ENCODE data around the gene PASK. TPM values are rescaled to one million over a fixed set of nuclear protein-coding genes. Genes with fewer than 3 reads are reported as not detected.
"Not testable (repeated sequence)": the region's sequence is repeated elsewhere in the genome, so short reads cannot be mapped to it uniquely, and the experiment has no call there.

PASK gene
- total and polyA plus RNA-seq, 3 donors from 2014 or later, result 48.6 to 57.6 (median 54.0) TPM

GRCh38 chr2:241109210-241110088, 39.8 kb downstream of the PASK start:
- Histone ChIP-seq H3K9me3 (no peaks in the 10 kb centered on the region), H3K27ac (no peak overlapping the region)
- intact Hi-C loops (cut with DNase I; ENCODE audit: low total_unique reads), result no loop called here

DNA sequence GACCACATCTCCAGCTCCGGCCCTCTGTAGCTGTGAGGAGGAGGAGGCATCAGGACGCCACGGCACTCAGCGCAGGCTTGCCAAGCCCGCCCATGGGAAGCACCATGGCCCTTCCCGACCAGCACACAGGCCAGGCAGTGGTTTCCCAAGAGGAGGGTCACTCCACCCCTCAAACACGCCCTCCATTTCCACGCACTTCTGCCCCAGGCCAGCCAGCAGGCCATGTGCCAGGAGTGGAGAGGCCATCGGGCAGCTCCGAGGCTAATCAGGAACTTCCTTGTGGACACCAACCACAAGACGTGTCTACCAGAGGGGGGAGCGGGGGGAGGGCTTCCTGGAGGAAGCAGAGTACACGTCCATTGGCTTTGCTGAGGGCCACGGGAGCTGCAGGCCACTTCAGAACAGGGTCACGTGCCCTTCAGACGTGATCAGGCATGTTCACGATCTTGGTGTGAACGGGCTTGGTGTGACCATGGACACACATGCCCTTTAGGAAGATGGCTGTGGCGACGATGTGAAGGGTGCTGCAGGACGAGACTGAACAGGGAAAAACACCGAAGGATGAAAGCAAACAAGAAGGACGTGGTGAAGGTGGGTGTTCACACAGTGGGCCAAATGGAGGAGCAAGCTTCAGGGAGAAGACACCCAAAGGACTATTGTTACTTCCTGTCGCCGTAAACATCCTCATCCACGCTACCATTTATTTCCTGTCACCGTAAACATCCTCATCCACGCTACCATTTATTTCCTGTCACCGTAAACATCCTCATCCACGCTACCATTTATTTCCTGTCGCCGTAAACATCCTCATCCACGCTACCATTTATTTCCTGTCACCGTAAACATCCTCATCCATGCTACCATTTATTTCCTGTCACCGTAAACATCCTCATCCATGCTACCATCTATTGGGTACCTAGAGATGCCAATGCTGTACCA, 40.7 kb downstream of the PASK start:
- 85 to 90% methylated on average over 34 to 35 of the region's 35 CpGs for WGBS, 2 donors
- Histone ChIP-seq H3K4me3 (no peak overlapping the region), H3K27ac (no peak overlapping the region), H3K36me3 (ENCODE audit: low read depth, missing control alignments) (no peaks in the 10 kb centered on the region), H3K9me3 (no peaks in the 10 kb centered on the region), H3K4me1 (peaks cover under 1% of the 10 kb centered on the region), H3K27me3 (no peaks in the 10 kb centered on the region)
- peak; percentile 11 for DNase-seq
- intact Hi-C loops (cut with DNase I; ENCODE audit: low total_unique reads), result no loop called here
- TF ChIP-seq, protein P1, sequence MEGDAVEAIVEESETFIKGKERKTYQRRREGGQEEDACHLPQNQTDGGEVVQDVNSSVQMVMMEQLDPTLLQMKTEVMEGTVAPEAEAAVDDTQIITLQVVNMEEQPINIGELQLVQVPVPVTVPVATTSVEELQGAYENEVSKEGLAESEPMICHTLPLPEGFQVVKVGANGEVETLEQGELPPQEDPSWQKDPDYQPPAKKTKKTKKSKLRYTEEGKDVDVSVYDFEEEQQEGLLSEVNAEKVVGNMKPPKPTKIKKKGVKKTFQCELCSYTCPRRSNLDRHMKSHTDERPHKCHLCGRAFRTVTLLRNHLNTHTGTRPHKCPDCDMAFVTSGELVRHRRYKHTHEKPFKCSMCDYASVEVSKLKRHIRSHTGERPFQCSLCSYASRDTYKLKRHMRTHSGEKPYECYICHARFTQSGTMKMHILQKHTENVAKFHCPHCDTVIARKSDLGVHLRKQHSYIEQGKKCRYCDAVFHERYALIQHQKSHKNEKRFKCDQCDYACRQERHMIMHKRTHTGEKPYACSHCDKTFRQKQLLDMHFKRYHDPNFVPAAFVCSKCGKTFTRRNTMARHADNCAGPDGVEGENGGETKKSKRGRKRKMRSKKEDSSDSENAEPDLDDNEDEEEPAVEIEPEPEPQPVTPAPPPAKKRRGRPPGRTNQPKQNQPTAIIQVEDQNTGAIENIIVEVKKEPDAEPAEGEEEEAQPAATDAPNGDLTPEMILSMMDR (IDR thresholded peaks at IDR 0.05), result no peak
- TF ChIP-seq POLR2A (IDR thresholded peaks at IDR 0.05), result no peak

More at GRCh38 chr2:241109210-241110088, 39.8 kb downstream of the PASK start:
- H3K27me3 ChIP-seq, result no peaks in the 10 kb centered on the region
- no peaks in the 10 kb centered on the region for H3K4me1 ChIP-seq
- no peak overlapping the region for H3K4me3 ChIP-seq
- H3K36me3 ChIP-seq (ENCODE audit: low read depth, missing control alignments), result no peaks in the 10 kb centered on the region
- 90 to 95% methylated on average over 14 of the region's 14 CpGs for WGBS, 2 donors
- DNase-seq, result no peak
- TF ChIP-seq, protein P1 (IDR thresholded peaks at IDR 0.05), result no peak
- no peak for TF ChIP-seq POLR2A (IDR thresholded peaks at IDR 0.05)

- Histone ChIP-seq H3K4me3 (no peak overlapping the region), H3K27ac (no peak overlapping the region), H3K27me3 (no peaks in the 10 kb centered on the region), H3K36me3 (ENCODE audit: low read depth, missing control alignments) (no peaks in the 10 kb centered on the region), H3K9me3 (no peaks in the 10 kb centered on the region), H3K4me1 (peaks cover 8% of the 10 kb centered on the region)
- TF ChIP-seq, protein P1 (IDR thresholded peaks at IDR 0.05), result no peak
- no peak for TF ChIP-seq POLR2A (IDR thresholded peaks at IDR 0.05)
- DNase-seq, result no peak
- WGBS, 2 donors, result 93 to 94% methylated on average over 8 to 9 of the region's 9 CpGs
- intact Hi-C loops (cut with DNase I; ENCODE audit: low total_unique reads), result no loop called here
Observed at GRCh38 chr2:241107031-241107783, 42.1 kb downstream of the PASK start.

- 62 to 69% methylated on average over 3 of the region's 3 CpGs for WGBS, 2 donors
- Histone ChIP-seq H3K4me1 (peaks cover 14% of the 10 kb centered on the region), H3K27ac (no peak overlapping the region), H3K27me3 (no peaks in the 10 kb centered on the region), H3K9me3 (no peaks in the 10 kb centered on the region), H3K36me3 (ENCODE audit: low read depth, missing control alignments) (no peaks in the 10 kb centered on the region), H3K4me3 (no peak overlapping the region)
- peak; percentile 13 for DNase-seq
- intact Hi-C loops (cut with DNase I; ENCODE audit: low total_unique reads), result no loop called here
- TF ChIP-seq, protein P1 (IDR thresholded peaks at IDR 0.05), result no peak
- no peak for TF ChIP-seq POLR2A (IDR thresholded peaks at IDR 0.05)
Observed at GRCh38 chr2:241105641-241106040, 43.6 kb downstream of the PASK start.

DNA sequence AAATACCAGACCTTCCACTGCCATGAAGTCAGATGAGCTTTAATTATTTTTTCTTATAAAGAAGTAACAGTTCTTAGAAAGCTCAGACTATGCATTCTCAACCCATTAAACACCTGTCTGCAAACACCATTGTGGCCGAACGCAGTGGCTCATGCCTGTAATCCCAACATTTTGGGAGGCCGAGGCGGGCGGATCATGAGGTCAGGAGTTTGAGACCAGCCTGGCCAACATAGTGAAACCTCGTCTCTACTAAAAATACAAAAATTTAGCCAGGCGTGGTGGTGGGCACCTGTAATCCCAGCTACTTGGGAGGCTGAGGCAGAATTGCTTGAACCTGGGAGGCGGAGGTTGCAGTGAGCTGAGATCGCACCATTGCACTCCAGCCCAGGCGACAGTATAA, 44.7 kb downstream of the PASK start:
- H3K4me1 ChIP-seq, result peaks cover 14% of the 10 kb centered on the region
- WGBS, 2 donors, result 92 to 94% methylated on average over 10 of the region's 10 CpGs
- H3K36me3 ChIP-seq (ENCODE audit: low read depth, missing control alignments); H3K9me3 ChIP-seq; H3K27me3 ChIP-seq; DNase-seq; H3K27ac ChIP-seq; H3K4me3 ChIP-seq; intact Hi-C loops (cut with DNase I; ENCODE audit: low total_unique reads): not testable (repeated sequence)

Data from testis (tissue), 3 donors.